Neural cell (in vitro differentiated cells): ENCODE data around the gene SLC44A1. TPM values are rescaled to one million over a fixed set of nuclear protein-coding genes. Genes with fewer than 3 reads are reported as not detected.

ENCODE experiments used
- H2AFZ ChIP-seq: fragments of 200-600, 300-800 bp; sonication (generic), shearing (Covaris generic); 2 replicates; pipeline ENCODE4 v1.6.0; 2014; ENCODE audit warnings: low read depth, mild to moderate bottlenecking, antibody characterized with exemption, low read length, moderate library complexity
- H3F3A ChIP-seq: fragments of 200-600 bp; shearing (Covaris generic); 2 replicates; pipeline ENCODE4 v1.6.1; 2016; ENCODE audit warnings: mild to moderate bottlenecking, moderate library complexity, mixed read lengths, antibody characterized with exemption, low read length; ENCODE audit not compliant: insufficient read depth, poor library complexity, severe bottlenecking
- H3K27ac ChIP-seq: fragments of 200-600, 300-800 bp; sonication (generic), shearing (Covaris generic); 2 replicates; pipeline ENCODE4 v1.5.1; 2014; ENCODE audit warnings: mild to moderate bottlenecking, low read length, moderate library complexity
- H3K27me3 ChIP-seq: fragments of 300-800, 200-600 bp; sonication (generic), shearing (Covaris generic); 2 replicates; pipeline ENCODE4 v1.6.0; 2014; ENCODE audit warnings: mild to moderate bottlenecking, low read depth, low read length, moderate library complexity; ENCODE audit not compliant: insufficient read depth
- H3K36me3 ChIP-seq: fragments of 300-800, 200-600 bp; sonication (generic), shearing (Covaris generic); 2 replicates; pipeline ENCODE4 v1.5.1; 2014; ENCODE audit warnings: mild to moderate bottlenecking, antibody characterized with exemption, low read length, moderate library complexity; ENCODE audit not compliant: insufficient read depth
- H3K4me2 ChIP-seq: fragments of 300-800, 200-600 bp; sonication (generic), shearing (Covaris generic); 2 replicates; pipeline ENCODE4 v1.6.0; 2014; ENCODE audit warnings: mild to moderate bottlenecking, low read length
- H3K4me3 ChIP-seq: fragments of 300-800, 200-600 bp; sonication (generic), shearing (Covaris generic); 2 replicates; pipeline ENCODE4 v1.5.1; 2014; ENCODE audit warnings: mild to moderate bottlenecking, low read length, moderate library complexity
- H3K79me2 ChIP-seq: fragments of 200-600 bp; shearing (Covaris generic); replicated peaks from 2 replicates; pipeline ENCODE4 v1.6.0; 2014; ENCODE audit warnings: mild to moderate bottlenecking, low read length, moderate library complexity; ENCODE audit not compliant: insufficient read depth
- H3K9ac ChIP-seq: fragments of 300-800, 200-600 bp; sonication (generic), shearing (Covaris generic); 2 replicates; pipeline ENCODE4 v1.6.1; 2016; ENCODE audit warnings: mild to moderate bottlenecking, low read length, mixed read lengths
- H3K9me2 ChIP-seq: fragments of 200-600 bp; shearing (Covaris generic); 2 replicates; pipeline ENCODE4 v1.6.1; 2016; ENCODE audit warnings: mild to moderate bottlenecking, low read length, mixed read lengths; ENCODE audit not compliant: insufficient read depth
- H3K9me3 ChIP-seq: fragments of 200-600, 300-800 bp; sonication (generic), shearing (Covaris generic); 2 replicates; pipeline ENCODE4 v1.6.1; 2016; ENCODE audit warnings: mild to moderate bottlenecking, mixed run types, low read length, moderate library complexity, mixed read lengths
- H4K20me1 ChIP-seq: fragments of 200-600 bp; shearing (Covaris generic); 2 replicates; pipeline ENCODE4 v1.6.1; 2016; ENCODE audit warnings: mild to moderate bottlenecking, mixed run types; ENCODE audit not compliant: insufficient read depth
- EP300 ChIP-seq: fragments of 450-650 bp; conservative IDR thresholded peaks from 2 replicates; pipeline ENCODE4 v1.6.1; 2014; ENCODE audit warnings: antibody characterized with exemption, mild to moderate bottlenecking, moderate library complexity; ENCODE audit not compliant: poor library complexity, severe bottlenecking
- EZH2 ChIP-seq: fragments of 200-600, 300-800 bp; shearing (Covaris generic), sonication (generic); IDR thresholded peaks from 2 replicates; pipeline ENCODE4 v1.6.1; 2014; ENCODE audit warnings: antibody characterized with exemption, low read length, borderline replicate concordance, mild to moderate bottlenecking; ENCODE audit not compliant: insufficient read depth, poor library complexity, severe bottlenecking
- MXI1 ChIP-seq: fragments of 450-650 bp; conservative IDR thresholded peaks from 2 replicates; pipeline ENCODE4 v1.6.1; 2014; ENCODE audit warnings: antibody characterized with exemption, mild to moderate bottlenecking; ENCODE audit not compliant: poor library complexity, severe bottlenecking
- POLR2AphosphoS5 ChIP-seq: IDR thresholded peaks from 2 replicates; pipeline ENCODE4 v1.6.1; 2012
- RAD21 ChIP-seq: fragments of 450-650 bp; conservative IDR thresholded peaks from 2 replicates; pipeline ENCODE4 v1.6.1; 2014; ENCODE audit warnings: antibody characterized with exemption, mild to moderate bottlenecking, moderate library complexity
- SMC3 ChIP-seq: fragments of 450-650 bp; conservative IDR thresholded peaks from 2 replicates; pipeline ENCODE4 v1.6.1; 2014; ENCODE audit warnings: antibody characterized with exemption, mild to moderate bottlenecking, moderate library complexity; ENCODE audit not compliant: poor library complexity
- TAF1 ChIP-seq: IDR thresholded peaks from 2 replicates; pipeline ENCODE4 v1.6.1; 2012; ENCODE audit warnings: low read depth
- polyA plus RNA-seq: library from polyadenylated mRNA; depleted of rRNA; stranded (reverse); fragments of >200 nt; gene quantifications from 2 replicates; pipeline ENCODE4 v1.2.3, GENCODE V29; 2014
- TF ChIP-seq, protein P1 (sequence below): IDR thresholded peaks from 2 replicates; pipeline ENCODE4 v1.6.1; 2012; ENCODE audit warnings: borderline replicate concordance
- TF ChIP-seq, protein P2 (sequence below): fragments of 450-650 bp; IDR thresholded peaks from 2 replicates; pipeline ENCODE4 v1.5.1; 2014; ENCODE audit warnings: antibody characterized with exemption, mild to moderate bottlenecking, moderate library complexity; ENCODE audit not compliant: poor library complexity, severe bottlenecking

Gene SLC44A1
- polyA plus RNA-seq, 1 donor from 2014 or later: 3.9 TPM

DNA sequence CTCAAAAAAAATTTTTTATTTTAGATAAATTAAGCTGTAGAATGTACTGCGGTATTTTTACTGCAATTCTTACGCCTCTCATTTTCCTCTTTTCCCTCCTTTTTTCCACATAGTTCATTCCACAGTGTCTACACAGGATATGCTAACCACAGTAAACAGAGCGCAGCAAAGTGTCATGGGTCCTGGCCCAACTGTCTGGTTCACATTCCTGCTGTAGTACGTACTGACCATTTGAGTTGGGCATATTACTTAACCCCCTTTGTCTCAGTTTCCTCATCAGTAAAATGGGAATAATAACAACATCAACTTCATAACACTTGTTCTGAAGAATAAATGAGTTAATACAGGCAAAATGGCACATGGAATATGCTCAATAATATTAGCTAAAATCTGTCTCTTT, 41.6 kb downstream of the SLC44A1 start:
- H3K27me3 ChIP-seq: no peaks in the 10 kb centered on the region
- H4K20me1 ChIP-seq: no peaks in the 10 kb centered on the region
- H3K9me2 ChIP-seq: no peaks in the 10 kb centered on the region
- H3K9ac ChIP-seq: no peak overlapping the region
- no peak overlapping the region for H3K27ac ChIP-seq
- TF ChIP-seq EP300: no peak
- no peak for TF ChIP-seq SMC3
- no peak for TF ChIP-seq MXI1
- TF ChIP-seq, protein P1, sequence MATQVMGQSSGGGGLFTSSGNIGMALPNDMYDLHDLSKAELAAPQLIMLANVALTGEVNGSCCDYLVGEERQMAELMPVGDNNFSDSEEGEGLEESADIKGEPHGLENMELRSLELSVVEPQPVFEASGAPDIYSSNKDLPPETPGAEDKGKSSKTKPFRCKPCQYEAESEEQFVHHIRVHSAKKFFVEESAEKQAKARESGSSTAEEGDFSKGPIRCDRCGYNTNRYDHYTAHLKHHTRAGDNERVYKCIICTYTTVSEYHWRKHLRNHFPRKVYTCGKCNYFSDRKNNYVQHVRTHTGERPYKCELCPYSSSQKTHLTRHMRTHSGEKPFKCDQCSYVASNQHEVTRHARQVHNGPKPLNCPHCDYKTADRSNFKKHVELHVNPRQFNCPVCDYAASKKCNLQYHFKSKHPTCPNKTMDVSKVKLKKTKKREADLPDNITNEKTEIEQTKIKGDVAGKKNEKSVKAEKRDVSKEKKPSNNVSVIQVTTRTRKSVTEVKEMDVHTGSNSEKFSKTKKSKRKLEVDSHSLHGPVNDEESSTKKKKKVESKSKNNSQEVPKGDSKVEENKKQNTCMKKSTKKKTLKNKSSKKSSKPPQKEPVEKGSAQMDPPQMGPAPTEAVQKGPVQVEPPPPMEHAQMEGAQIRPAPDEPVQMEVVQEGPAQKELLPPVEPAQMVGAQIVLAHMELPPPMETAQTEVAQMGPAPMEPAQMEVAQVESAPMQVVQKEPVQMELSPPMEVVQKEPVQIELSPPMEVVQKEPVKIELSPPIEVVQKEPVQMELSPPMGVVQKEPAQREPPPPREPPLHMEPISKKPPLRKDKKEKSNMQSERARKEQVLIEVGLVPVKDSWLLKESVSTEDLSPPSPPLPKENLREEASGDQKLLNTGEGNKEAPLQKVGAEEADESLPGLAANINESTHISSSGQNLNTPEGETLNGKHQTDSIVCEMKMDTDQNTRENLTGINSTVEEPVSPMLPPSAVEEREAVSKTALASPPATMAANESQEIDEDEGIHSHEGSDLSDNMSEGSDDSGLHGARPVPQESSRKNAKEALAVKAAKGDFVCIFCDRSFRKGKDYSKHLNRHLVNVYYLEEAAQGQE: no peak
- no peak for TF ChIP-seq EZH2
- no peak for TF ChIP-seq POLR2AphosphoS5
- TF ChIP-seq TAF1: no peak
- TF ChIP-seq, protein P2, sequence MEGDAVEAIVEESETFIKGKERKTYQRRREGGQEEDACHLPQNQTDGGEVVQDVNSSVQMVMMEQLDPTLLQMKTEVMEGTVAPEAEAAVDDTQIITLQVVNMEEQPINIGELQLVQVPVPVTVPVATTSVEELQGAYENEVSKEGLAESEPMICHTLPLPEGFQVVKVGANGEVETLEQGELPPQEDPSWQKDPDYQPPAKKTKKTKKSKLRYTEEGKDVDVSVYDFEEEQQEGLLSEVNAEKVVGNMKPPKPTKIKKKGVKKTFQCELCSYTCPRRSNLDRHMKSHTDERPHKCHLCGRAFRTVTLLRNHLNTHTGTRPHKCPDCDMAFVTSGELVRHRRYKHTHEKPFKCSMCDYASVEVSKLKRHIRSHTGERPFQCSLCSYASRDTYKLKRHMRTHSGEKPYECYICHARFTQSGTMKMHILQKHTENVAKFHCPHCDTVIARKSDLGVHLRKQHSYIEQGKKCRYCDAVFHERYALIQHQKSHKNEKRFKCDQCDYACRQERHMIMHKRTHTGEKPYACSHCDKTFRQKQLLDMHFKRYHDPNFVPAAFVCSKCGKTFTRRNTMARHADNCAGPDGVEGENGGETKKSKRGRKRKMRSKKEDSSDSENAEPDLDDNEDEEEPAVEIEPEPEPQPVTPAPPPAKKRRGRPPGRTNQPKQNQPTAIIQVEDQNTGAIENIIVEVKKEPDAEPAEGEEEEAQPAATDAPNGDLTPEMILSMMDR: no peak
- no peak for TF ChIP-seq RAD21
- H3K79me2 ChIP-seq: no peaks in the 10 kb centered on the region
- H3K36me3 ChIP-seq: no peaks in the 10 kb centered on the region
- H3F3A ChIP-seq: no peaks in the 10 kb centered on the region
- H3K4me3 ChIP-seq: no peak overlapping the region
- no peak overlapping the region for H3K4me2 ChIP-seq
- H2AFZ ChIP-seq: no peak overlapping the region
- H3K9me3 ChIP-seq: no peaks in the 10 kb centered on the region

DNA sequence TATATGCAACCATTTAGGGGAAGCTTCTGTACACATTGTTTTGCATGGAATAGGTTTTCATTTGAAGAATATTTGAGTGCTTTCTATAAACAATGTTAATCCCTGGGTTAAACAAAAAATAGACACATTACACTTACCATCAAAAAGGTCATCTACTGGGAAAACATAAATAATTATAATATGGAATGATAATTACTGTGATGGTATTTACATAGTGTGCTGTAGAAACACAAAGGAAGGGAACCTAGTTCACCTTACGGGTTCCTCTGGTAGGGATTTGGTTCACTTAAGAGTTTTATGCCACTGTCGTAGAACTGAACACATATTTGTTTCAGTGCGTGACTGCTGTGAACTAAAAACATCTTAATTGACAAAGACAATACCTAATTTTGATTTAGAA, 44.9 kb downstream of the SLC44A1 start:
- Histone ChIP-seq H3K4me3 (no peak overlapping the region), H3K36me3 (no peaks in the 10 kb centered on the region), H3K9me3 (no peaks in the 10 kb centered on the region), H2AFZ (no peak overlapping the region), H3K9me2 (no peaks in the 10 kb centered on the region), H3K27ac (no peak overlapping the region), H3K27me3 (no peaks in the 10 kb centered on the region), H4K20me1 (no peaks in the 10 kb centered on the region), H3F3A (no peaks in the 10 kb centered on the region), H3K9ac (no peak overlapping the region), H3K79me2 (no peaks in the 10 kb centered on the region), H3K4me2 (no peak overlapping the region)
- TF ChIP-seq, protein P2: no peak
- TF ChIP-seq EZH2: no peak
- TF ChIP-seq, protein P1: no peak
- no peak for TF ChIP-seq SMC3
- TF ChIP-seq MXI1: no peak
- TF ChIP-seq TAF1: no peak
- TF ChIP-seq EP300: no peak
- TF ChIP-seq POLR2AphosphoS5: no peak
- TF ChIP-seq RAD21: no peak
